WTC11 (cell line): ENCODE measurements around the gene EVI5L. TPM values are rescaled to one million over a fixed set of nuclear protein-coding genes. Genes with fewer than 3 reads are reported as not detected.

Source experiments
- ATAC-seq: fragments of 200-7000 bp; cut with Tn5 transposase; 2 replicates; pipeline ENCODE4 v1.10.0; 2021; ENCODE audit warnings: mild to moderate bottlenecking, moderate library complexity
- CTCF ChIA-PET: fragments of 300-600 bp; sonication (Branson Sonifier 250); formaldehyde crosslinking; loops from one replicate; lab custom pipeline; 2021; ENCODE audit warnings: antibody characterized with exemption; lab: Charles Lee
- POLR2A ChIA-PET: fragments of 350-600 bp; sonication (Branson Sonifier 250); formaldehyde crosslinking; loops from one replicate; lab custom pipeline; 2021; ENCODE audit warnings: antibody characterized with exemption; lab: Charles Lee
- DNase-seq: peaks from one replicate; pipeline ENCODE4 v3.0.0; 2021; ENCODE audit warnings: low spot score
- H3K27ac Mint-ChIP-seq: 2 replicates; pipeline ENCODE4 v1.8.0; 2021; ENCODE audit warnings: mixed read lengths
- H3K27me3 Mint-ChIP-seq: 2 replicates; pipeline ENCODE4 v1.8.0; 2021; ENCODE audit warnings: low read depth, mild to moderate bottlenecking, moderate library complexity, mixed read lengths
- H3K36me3 Mint-ChIP-seq: 2 replicates; pipeline ENCODE4 v1.8.0; 2021; ENCODE audit warnings: mixed read lengths
- H3K4me1 Mint-ChIP-seq: 2 replicates; pipeline ENCODE4 v1.8.0; 2022; ENCODE audit warnings: mixed read lengths
- H3K4me3 Mint-ChIP-seq: 2 replicates; pipeline ENCODE4 v1.8.0; 2021; ENCODE audit warnings: mild to moderate bottlenecking, moderate library complexity, mixed read lengths
- H3K9me3 Mint-ChIP-seq: 2 replicates; pipeline ENCODE4 v1.8.0; 2021; ENCODE audit warnings: mixed read lengths
- ATF6 ChIP-seq: sonication (generic); formaldehyde crosslinking; IDR thresholded peaks from 2 replicates; pipeline ENCODE4 v1.8.1; 2023; ENCODE audit warnings: mild to moderate bottlenecking, missing genetic modification reagents
- E2F4 ChIP-seq: sonication (generic); formaldehyde crosslinking; IDR thresholded peaks from 2 replicates; pipeline ENCODE4 v1.8.1; 2022; ENCODE audit warnings: low read depth, mild to moderate bottlenecking, moderate library complexity, missing genetic modification reagents, borderline replicate concordance
- E2F5 ChIP-seq: sonication (generic); formaldehyde crosslinking; IDR thresholded peaks from 2 replicates; pipeline ENCODE4 v1.8.1; 2022; ENCODE audit warnings: mild to moderate bottlenecking, moderate library complexity, missing genetic modification reagents
- ERG ChIP-seq: fragments of 250-450 bp; sonication (Bioruptor Pico); IDR thresholded peaks from 2 replicates; pipeline ENCODE4 v1.8.0; 2021; ENCODE audit warnings: mild to moderate bottlenecking
- HMGXB4 ChIP-seq: sonication (generic); formaldehyde crosslinking; IDR thresholded peaks from 2 replicates; pipeline ENCODE4 v1.8.1; 2023; ENCODE audit warnings: mild to moderate bottlenecking, moderate library complexity, missing genetic modification reagents
- MAX ChIP-seq: sonication (generic); formaldehyde crosslinking; IDR thresholded peaks from 2 replicates; pipeline ENCODE4 v1.8.0; 2022; ENCODE audit warnings: mild to moderate bottlenecking, missing genetic modification reagents
- MYBL2 ChIP-seq: sonication (generic); formaldehyde crosslinking; IDR thresholded peaks from 2 replicates; pipeline ENCODE4 v1.8.1; 2023; ENCODE audit warnings: mild to moderate bottlenecking, moderate library complexity, missing genetic modification reagents
- NR2C2 ChIP-seq: sonication (generic); formaldehyde crosslinking; IDR thresholded peaks from 2 replicates; pipeline ENCODE4 v1.8.0; 2022; ENCODE audit warnings: mild to moderate bottlenecking, missing genetic modification reagents
- RELA ChIP-seq: sonication (generic); formaldehyde crosslinking; IDR thresholded peaks from 2 replicates; pipeline ENCODE4 v1.8.1; 2022; ENCODE audit warnings: missing genetic modification reagents, mild to moderate bottlenecking, borderline replicate concordance
- TCF7 ChIP-seq: sonication (generic); formaldehyde crosslinking; IDR thresholded peaks from 2 replicates; pipeline ENCODE4 v1.8.0; 2022; ENCODE audit warnings: mild to moderate bottlenecking, low read depth, missing genetic modification reagents, moderate library complexity
- USF1 ChIP-seq: sonication (generic); formaldehyde crosslinking; IDR thresholded peaks from 2 replicates; pipeline ENCODE4 v1.8.0; 2022; ENCODE audit warnings: mild to moderate bottlenecking, missing genetic modification reagents
- ZBTB21 ChIP-seq: sonication (generic); formaldehyde crosslinking; IDR thresholded peaks from 2 replicates; pipeline ENCODE4 v1.8.1; 2023; ENCODE audit warnings: mild to moderate bottlenecking, missing genetic modification reagents, borderline replicate concordance
- ZBTB43 ChIP-seq: sonication (generic); formaldehyde crosslinking; IDR thresholded peaks from 2 replicates; pipeline ENCODE4 v1.8.1; 2023; ENCODE audit warnings: mild to moderate bottlenecking, missing genetic modification reagents
- ZNF263 ChIP-seq: sonication (generic); formaldehyde crosslinking; IDR thresholded peaks from 2 replicates; pipeline ENCODE4 v1.8.1; 2022; ENCODE audit warnings: low read depth, mild to moderate bottlenecking, moderate library complexity, missing genetic modification reagents
- ZNF512 ChIP-seq: sonication (generic); formaldehyde crosslinking; IDR thresholded peaks from 2 replicates; pipeline ENCODE4 v1.8.1; 2022; ENCODE audit warnings: missing genetic modification reagents, borderline replicate concordance
- ZNF532 ChIP-seq: fragments of 250-450 bp; sonication (Bioruptor Pico); IDR thresholded peaks from 2 replicates; pipeline ENCODE4 v1.9.0; 2021; ENCODE audit warnings: mild to moderate bottlenecking, borderline replicate concordance
- ZNF671 ChIP-seq: fragments of 250-450 bp; sonication (Bioruptor Pico); IDR thresholded peaks from 2 replicates; pipeline ENCODE4 v1.8.0; 2021; ENCODE audit warnings: mild to moderate bottlenecking
- total RNA-seq: library from RNA; stranded (reverse); gene quantifications from 3 replicates; pipeline ENCODE4 v1.2.3, GENCODE V29; 2021

EVI5L gene
- total RNA-seq, 1 experiment from 2014 or later = 10.5 TPM

- TF ChIP-seq E2F4 (CRISPR knock-in tag) (no peak), MAX (CRISPR knock-in tag) (no peak), ATF6 (no peak), USF1 (no peak), TCF7 (no peak), ERG (no peak)
Measured at GRCh38 chr19:7887408-7888144, 57.6 kb downstream of the EVI5L start (continued).

- Mint-ChIP-seq H3K4me3 (peak within 1 kb of the TSS; percentile 65), H3K9me3 (no peaks in the 10 kb centered on the region), H3K36me3 (no peaks in the 10 kb centered on the region), H3K27ac (no peak within 1 kb of the TSS), H3K4me1 (peaks cover 3% of the 10 kb centered on the region), H3K27me3 (peaks cover 56% of the 10 kb centered on the region)
- CTCF ChIA-PET = interaction anchor here (0.6 to 4.7 kb wide), 16 partner anchors 12 to 338 kb away, joined by 3 to 30 read pairs (median 4); partner anchors contain the start of genes MAP2K7, SNAPC2 and TGFBR3L
- DNase-seq (peak; percentile 87), ATAC-seq (peak; percentile 97)
- POLR2A ChIA-PET = interaction anchor here (0.5 to 2.3 kb wide), 4 partner anchors 11 to 27 kb away, joined by 3 to 6 read pairs (median 4); partner anchors contain the start of gene MAP2K7
- TF ChIP-seq ZBTB43 (no peak), ZNF263 (CRISPR knock-in tag) (no peak), ZNF671 (CRISPR knock-in tag) (no peak), ZBTB21 (CRISPR knock-in tag) (no peak), NR2C2 (CRISPR knock-in tag) (no peak), E2F5 (CRISPR knock-in tag) (peak; percentile 75; the same call in 1 of the 2 replicates), MYBL2 (no peak), HMGXB4 (no peak), RELA (CRISPR knock-in tag) (peak; percentile 36; the same call in 1 of the 2 replicates), ZNF532 (no peak), ZNF512 (CRISPR knock-in tag) (no peak)
Measured at GRCh38 chr19:7888145-7888825, 58.3 kb downstream of the EVI5L start, which contains the start of gene LRRC8E. Gene LRRC8E (plus strand): TSS chr19:7888510. CDS start chr19:7895604, 7,094 bp downstream.
